OCI-LY7 (cell line): Measurements from ENCODE around the gene PEPD. TPM values are rescaled to one million over a fixed set of nuclear protein-coding genes. Genes with fewer than 3 reads are reported as not detected.

Experiments used
- Bru-seq: library from RNA; stranded (reverse); fragments of 400-500 nt; gene quantifications from one replicate; lab custom pipeline; 2021; lab: Mats Ljungman, UMichigan
- BruChase-seq, 2 experiments: library from RNA; stranded (reverse); fragments of 400-500 nt; gene quantifications; one replicate each; lab custom pipeline; 2021; lab: Mats Ljungman, UMichigan
- BruUV-seq: library from RNA; stranded (reverse); fragments of 400-500 nt; replicated peaks from 2 replicates; lab custom pipeline; 2021; lab: Mats Ljungman, UMichigan
- CTCF ChIA-PET: fragments of 300-600 bp; sonication (Branson Sonifier 250); formaldehyde crosslinking; loops from one replicate; lab custom pipeline; 2022; ENCODE audit warnings: antibody characterized with exemption; ENCODE audit not compliant: unreplicated experiment; lab: Charles Lee
- POLR2A ChIA-PET: fragments of 300-600 bp; sonication (Branson Sonifier 250); formaldehyde crosslinking; loops from one replicate; lab custom pipeline; 2022; ENCODE audit warnings: antibody characterized with exemption; lab: Charles Lee
- DNase-seq: peaks from one replicate; pipeline ENCODE4 v3.0.0-alpha.2; 2015; ENCODE audit warnings: low spot score
- H2AFZ ChIP-seq: fragments of 200-600 bp; sonication (generic), shearing (Covaris generic); 2 replicates; pipeline ENCODE4 v1.6.1; 2014; ENCODE audit warnings: mild to moderate bottlenecking, antibody characterized with exemption, low read length, moderate library complexity
- H3K27ac ChIP-seq: fragments of 200-600 bp; sonication (generic); 2 replicates; pipeline ENCODE4 v1.5.1; 2014; ENCODE audit warnings: mixed run types, low read depth, mild to moderate bottlenecking, moderate library complexity, low read length, inconsistent platforms; ENCODE audit not compliant: poor library complexity, severe bottlenecking
- H3K36me3 ChIP-seq: fragments of 200-600 bp; sonication (generic); 2 replicates; pipeline ENCODE4 v1.6.1; 2014; ENCODE audit warnings: mild to moderate bottlenecking, antibody characterized with exemption, low read length, moderate library complexity, mixed read lengths; ENCODE audit not compliant: insufficient read depth
- H3K4me1 ChIP-seq: fragments of 200-600 bp; sonication (generic); 2 replicates; pipeline ENCODE4 v1.5.1; 2014; ENCODE audit warnings: mild to moderate bottlenecking, low read length; ENCODE audit not compliant: insufficient read depth, poor library complexity, severe bottlenecking
- H3K4me2 ChIP-seq: fragments of 200-600 bp; sonication (generic); 2 replicates; pipeline ENCODE4 v1.6.1; 2014; ENCODE audit warnings: mild to moderate bottlenecking, low read length
- H3K4me3 ChIP-seq: fragments of 200-600 bp; sonication (generic); 2 replicates; pipeline ENCODE4 v1.5.1; 2014; ENCODE audit warnings: mild to moderate bottlenecking, low read depth, low read length; ENCODE audit not compliant: poor library complexity, severe bottlenecking
- H3K79me2 ChIP-seq: fragments of 200-600 bp; sonication (generic); 2 replicates; pipeline ENCODE4 v1.6.1; 2016; ENCODE audit warnings: low read depth, mild to moderate bottlenecking, low read length, moderate library complexity, mixed read lengths; ENCODE audit not compliant: insufficient read depth
- H3K9me2 ChIP-seq: fragments of 200-600 bp; sonication (generic); 2 replicates; pipeline ENCODE4 v1.6.1; 2016; ENCODE audit warnings: mild to moderate bottlenecking, low read length, mixed read lengths; ENCODE audit not compliant: insufficient read depth
- H3K9me3 ChIP-seq: fragments of 200-600 bp; sonication (generic); 2 replicates; pipeline ENCODE4 v1.6.1; 2014; ENCODE audit warnings: mild to moderate bottlenecking, mixed run types, low read length, mixed read lengths
- H4K20me1 ChIP-seq: fragments of 200-600 bp; sonication (generic); 2 replicates; pipeline ENCODE4 v1.6.1; 2014; ENCODE audit warnings: mild to moderate bottlenecking, antibody characterized with exemption, low read length, moderate library complexity, mixed read lengths; ENCODE audit not compliant: insufficient read depth
- CTCF ChIP-seq: fragments of 200-600 bp; sonication (generic); conservative IDR thresholded peaks from 2 replicates; pipeline ENCODE4 v1.5.1; 2014; ENCODE audit warnings: mild to moderate bottlenecking, antibody characterized with exemption, low read length, moderate library complexity, mixed read lengths
- EZH2phosphoT487 ChIP-seq: fragments of 200-600 bp; sonication (generic); IDR thresholded peaks from 2 replicates; pipeline ENCODE4 v1.6.1; 2018; ENCODE audit warnings: low read depth, borderline replicate concordance, mild to moderate bottlenecking, mixed run types, antibody characterized with exemption, low read length, moderate library complexity, mixed read lengths
- intact Hi-C: fragments of 100-400 bp; cut with micrococcal nuclease; formaldehyde crosslinking; loops from one replicate; pipeline ENCODE4 v1.10.0; 2022; ENCODE audit not compliant: unreplicated experiment
- long read RNA-seq: library from polyadenylated mRNA; stranded (forward); transcript quantifications from one replicate; pipeline ENCODE4 v2.0.0, GENCODE V29; 2022
- total RNA-seq, 2 experiments: library from RNA; depleted of rRNA in 1 of 2; stranded (reverse); fragments of >200 nt in 1 of 2; shearing (Covaris generic) in 1 of 2; gene quantifications; 2 replicates each; pipeline ENCODE4 v1.2.3, GENCODE V29; 2014 to 2022

PEPD gene
- 23.5 and 24.4 TPM in 2 replicates for total RNA-seq (2014; rRNA removed; shearing (Covaris generic))
- 29.7 and 30.5 TPM in 2 replicates for total RNA-seq (2022)
- Bru-seq, nascent RNA: percentile 47 among the genes with signal in this experiment
- percentile 55 among the genes with signal in this experiment for BruChase-seq, experiment 1, labeled RNA remaining after a 6-hour chase
- percentile 52 among the genes with signal in this experiment for BruChase-seq, experiment 2, labeled RNA remaining after a 2-hour chase
- long read RNA-seq, transcript PEPD-201 (15 exons, 1,910 nt): major isoform, 73 of 104 reads
- long read RNA-seq, partial matches to known transcripts: 5 of 104 reads
- long read RNA-seq, other reads (novel, unspliced or antisense): 21 of 104 reads

DNA sequence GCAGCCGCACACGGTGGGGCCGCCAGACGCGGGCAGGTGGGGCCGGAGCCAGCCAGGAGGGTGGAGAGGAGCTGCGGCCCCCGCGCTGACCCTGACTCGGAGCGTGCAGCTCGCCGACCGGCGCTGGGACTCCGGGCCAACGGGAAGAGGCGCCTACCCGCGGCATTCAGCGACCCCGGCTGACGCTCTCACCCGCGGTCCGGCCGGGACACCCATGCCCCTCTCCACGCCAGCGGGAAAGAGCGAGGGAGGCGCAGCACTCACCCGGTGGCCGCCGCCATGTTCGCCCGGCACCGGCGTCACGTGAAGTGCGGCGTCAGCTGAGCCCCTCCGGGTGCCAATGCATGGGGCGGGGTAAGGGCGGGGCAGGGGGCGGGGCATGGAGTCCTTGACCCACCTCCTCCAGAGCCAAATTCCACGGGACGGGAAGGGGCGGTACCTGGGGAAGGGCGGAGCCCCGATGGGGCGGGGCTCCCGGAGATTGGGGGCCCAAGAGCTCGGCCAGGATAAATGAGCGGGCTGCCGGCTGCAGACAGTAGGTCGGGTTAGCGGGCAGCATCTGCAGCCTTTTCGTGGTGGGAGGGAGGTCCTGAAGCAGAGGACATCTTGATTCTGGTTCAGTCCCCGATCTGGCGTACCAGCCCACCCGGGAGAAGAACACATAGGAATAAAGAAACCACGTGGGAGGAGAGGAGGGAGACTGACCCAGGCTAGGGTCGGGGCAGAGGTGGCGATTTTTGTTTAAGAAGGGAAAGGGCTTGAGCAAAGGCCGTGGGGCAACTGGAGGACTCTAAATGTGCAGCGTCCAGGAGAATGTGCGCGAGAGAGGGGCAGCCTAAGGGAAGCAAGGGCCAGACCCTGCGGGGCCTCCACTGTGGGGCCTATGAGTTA, at the start of gene PEPD:
Gene PEPD, minus strand, starts transcription at position 312 of the 891 bp plus-strand sequence. Its CDS starts 31 bp downstream, at position 281.
- Histone ChIP-seq H3K4me1 (peaks cover 15% of the 10 kb centered on the region), H3K27ac (no peak within 1 kb of the TSS), H3K36me3 (no peaks in the 10 kb centered on the region), H3K9me3 (no peaks in the 10 kb centered on the region), H3K9me2 (no peaks in the 10 kb centered on the region), H4K20me1 (no peaks in the 10 kb centered on the region), H2AFZ (peak within 1 kb of the TSS; percentile 81), H3K4me3 (peak within 1 kb of the TSS; percentile 81), H3K4me2 (peak within 1 kb of the TSS; percentile 84), H3K79me2 (no peaks in the 10 kb centered on the region)
- TF ChIP-seq CTCF (no peak), EZH2phosphoT487 (no peak)
- ChIA-PET CTCF (no interaction called here), POLR2A (interaction anchor here (0.6 kb wide), 1 partner anchor 627 kb away, joined by 3 read pairs; no protein-coding TSS in a partner anchor)
- intact Hi-C loops: no loop called here
- no TSS peak for BruUV-seq
- peak; percentile 90 for DNase-seq

DNA sequence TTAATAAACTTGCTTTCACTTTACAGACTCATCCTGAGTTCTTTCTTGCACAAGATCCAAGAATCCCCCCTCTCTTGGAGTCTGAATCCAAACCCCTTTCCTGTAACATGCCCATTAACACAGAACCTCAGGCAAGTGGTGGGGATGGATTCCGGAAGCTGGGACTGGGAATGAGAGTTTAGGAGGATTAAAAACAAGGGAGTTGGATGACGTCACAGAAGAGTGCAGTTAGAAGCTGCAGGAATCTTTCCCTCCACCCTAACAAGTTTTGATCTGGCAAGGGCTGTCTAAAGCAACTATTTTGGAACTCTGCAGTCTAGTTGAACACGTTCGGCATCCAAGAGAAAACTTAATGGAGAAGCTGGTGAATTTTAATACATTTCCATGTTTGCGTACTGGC, 48.2 kb upstream of the PEPD start:
- no peaks in the 10 kb centered on the region for H3K4me1 ChIP-seq
- H3K36me3 ChIP-seq: no peaks in the 10 kb centered on the region
- intact Hi-C loops: no loop called here
- no peaks in the 10 kb centered on the region for H3K9me3 ChIP-seq
- no TSS peak for BruUV-seq
- H3K27ac ChIP-seq: no peak overlapping the region
- no peaks in the 10 kb centered on the region for H4K20me1 ChIP-seq
- no peak overlapping the region for H3K4me2 ChIP-seq
- DNase-seq: no peak
- ChIA-PET POLR2A (no interaction called here), CTCF (no interaction called here)
- no peaks in the 10 kb centered on the region for H3K9me2 ChIP-seq
- H3K79me2 ChIP-seq: no peaks in the 10 kb centered on the region
- H2AFZ ChIP-seq: no peak overlapping the region
- TF ChIP-seq CTCF (no peak), EZH2phosphoT487 (no peak)
- no peak overlapping the region for H3K4me3 ChIP-seq
